ENCODE measurements around the gene IRF6.

DNA sequence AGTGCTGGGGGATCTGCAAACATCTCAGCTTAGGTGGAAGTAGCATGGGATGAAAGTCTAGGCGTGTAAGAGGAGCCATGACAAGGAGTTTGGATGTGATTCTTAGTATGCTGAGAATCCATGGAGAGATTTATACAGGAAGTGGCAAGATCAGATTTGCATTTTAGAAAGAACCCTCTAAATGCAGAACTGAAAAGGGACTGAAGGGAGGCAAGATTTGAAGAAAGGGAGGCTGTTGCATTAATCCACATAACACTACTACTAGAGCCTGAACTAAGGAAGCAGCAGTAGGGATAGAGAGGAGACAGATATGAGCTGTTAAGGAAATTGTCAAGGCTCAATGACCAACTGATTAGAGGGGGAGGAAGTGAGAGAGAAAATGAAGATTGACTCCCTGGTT, 31.4 kb downstream of the IRF6 start:
- TF ChIP-seq CTCF (IDR thresholded peaks at IDR 0.05; ENCODE audit: insufficient read depth, low read depth, low read length) = no peak
- no peak for TF ChIP-seq EZH2 (IDR thresholded peaks at IDR 0.05; ENCODE audit: insufficient read depth, low read length)
